GM21381 (cell line): ENCODE measurements around the gene DLG2.

ENCODE experiments used
- ATAC-seq: cut with Tn5 transposase; IDR thresholded peaks from one replicate; pipeline ENCODE4 v1.9.1; 2021; ENCODE audit warnings: mild to moderate bottlenecking, moderate library complexity; ENCODE audit not compliant: unreplicated experiment

DLG2 gene

DNA sequence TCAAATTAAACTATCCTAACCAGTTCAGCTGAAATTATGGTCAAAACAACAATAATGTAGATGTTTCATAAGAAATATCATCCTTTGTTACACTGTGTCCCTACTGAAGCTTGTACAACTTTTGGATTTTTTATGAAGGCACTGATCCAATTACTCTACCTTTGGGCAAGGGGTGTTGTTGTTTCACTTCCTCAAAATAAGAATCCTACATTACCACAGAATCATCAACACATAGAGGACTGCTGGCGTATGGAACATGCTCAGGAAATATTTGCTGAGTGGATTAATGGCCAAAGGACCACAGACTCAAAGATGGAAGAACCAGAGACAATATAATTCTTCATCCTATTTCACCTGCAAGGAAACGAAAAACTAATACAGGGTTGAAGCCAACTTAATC, 1433.4 kb downstream of the DLG2 start:
- no peak for ATAC-seq

DNA sequence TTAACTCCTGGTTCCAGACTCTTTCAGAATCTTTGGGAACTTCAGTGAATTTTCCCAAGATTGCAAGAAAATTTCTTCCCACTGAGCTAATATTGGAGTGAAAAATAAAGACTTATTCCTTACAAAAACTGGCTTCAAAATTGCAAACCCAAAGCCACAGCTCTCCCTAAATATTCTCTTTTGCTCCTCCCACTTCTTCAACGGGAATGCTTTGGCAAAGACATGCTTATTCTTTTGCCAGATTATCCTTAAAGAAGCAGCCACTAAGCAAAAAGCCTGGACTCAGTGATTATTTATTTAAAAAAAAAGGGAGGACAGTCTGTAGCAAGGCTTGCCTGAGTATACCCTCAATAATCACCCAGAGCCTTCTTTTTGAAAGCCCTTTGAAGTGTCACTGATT, 1438.6 kb downstream of the DLG2 start:
- ATAC-seq, result no peak

DNA sequence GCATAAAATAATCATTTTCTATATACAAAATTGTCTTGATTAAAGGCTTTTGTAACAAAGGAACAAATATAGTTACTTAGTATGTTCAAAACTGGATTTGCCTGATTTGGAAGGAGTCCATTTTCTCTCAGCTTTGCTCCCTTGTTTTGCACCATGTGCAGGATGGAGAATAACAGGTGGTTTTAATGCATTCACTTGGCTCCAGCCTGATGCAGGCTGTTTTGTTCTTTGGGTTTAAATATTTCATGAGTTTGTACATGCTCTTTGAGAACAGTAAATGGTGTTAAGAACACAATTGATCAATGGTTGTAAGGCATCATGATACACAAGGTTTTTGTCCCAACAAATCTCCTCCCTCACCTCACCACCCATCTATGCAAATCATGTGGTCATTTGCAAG, 1454.1 kb downstream of the DLG2 start:
- ATAC-seq, result no peak

DNA sequence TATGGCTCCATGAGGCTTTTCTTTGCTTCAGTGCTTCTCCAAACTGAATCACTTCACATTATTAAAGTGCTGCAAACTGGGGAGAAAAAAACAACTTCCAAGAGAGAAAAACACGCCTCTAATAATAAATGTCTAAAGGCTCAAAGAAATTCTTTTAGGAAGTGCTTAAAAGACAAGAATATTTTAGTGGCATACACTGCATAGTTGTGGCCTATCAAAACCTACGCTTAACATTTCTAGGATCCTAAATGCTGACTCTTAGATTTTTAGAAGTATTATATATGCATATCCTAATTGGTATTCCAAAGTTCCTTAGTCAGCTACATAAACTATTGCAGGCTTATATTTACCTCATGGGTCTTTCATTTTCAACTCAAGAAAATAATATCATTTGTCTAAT, 1462.0 kb downstream of the DLG2 start:
- ATAC-seq, result no peak

DNA sequence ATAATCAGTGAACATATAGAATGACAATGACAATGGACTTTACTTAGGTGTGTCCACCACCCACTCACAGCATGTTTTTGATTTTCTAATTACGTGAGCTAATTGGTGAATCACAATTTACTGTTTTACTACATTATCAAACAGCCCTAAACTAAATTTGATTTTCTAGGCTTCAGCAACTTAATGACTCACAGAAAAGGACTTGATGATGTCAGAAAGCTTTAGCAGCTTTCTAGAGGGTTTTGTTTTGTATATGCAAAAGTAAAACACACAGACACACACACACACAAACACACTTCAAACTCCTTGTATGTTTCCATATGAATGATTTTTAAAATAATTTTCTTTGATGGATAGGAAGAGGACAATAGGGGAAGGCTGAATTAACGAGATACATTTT, 1462.4 kb downstream of the DLG2 start:
- no peak for ATAC-seq

DNA sequence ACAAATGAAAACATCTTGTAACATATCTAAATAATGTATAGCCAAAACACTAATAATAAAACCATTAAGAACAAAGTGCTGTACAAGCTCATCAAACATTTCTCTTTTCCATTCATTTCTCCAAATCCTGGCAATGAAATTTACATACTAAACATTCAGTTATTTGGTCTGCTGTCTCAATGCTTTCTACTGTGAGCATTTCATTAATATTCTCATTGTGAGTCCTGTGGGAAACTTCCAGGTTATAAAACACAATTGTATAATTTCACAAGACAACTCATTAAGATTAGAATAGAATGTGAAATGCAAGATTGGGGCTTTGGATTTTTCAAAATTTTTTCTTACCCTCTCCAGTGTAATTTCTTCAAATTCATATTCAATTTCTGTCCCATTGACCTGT, 1464.0 kb downstream of the DLG2 start:
- no peak for ATAC-seq

DNA sequence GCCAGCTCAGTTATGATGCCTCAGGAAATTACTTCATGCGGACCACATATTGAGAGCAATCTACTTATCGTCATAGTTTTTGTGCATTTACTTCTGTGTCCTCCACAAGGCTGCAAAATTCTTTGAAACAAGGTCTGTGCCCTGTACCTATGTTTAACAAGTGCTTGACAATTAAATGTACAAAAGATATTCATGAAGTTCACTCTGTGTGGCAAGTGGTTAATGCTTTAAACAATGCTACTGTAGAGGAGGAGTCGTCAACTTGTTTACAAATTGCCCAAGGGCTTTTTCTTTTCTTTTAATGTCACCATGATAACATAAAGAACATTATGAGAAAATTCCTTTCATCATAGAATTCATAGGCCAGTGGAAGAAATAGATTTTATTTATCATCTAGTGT, 1469.5 kb downstream of the DLG2 start:
- ATAC-seq, result no peak

DNA sequence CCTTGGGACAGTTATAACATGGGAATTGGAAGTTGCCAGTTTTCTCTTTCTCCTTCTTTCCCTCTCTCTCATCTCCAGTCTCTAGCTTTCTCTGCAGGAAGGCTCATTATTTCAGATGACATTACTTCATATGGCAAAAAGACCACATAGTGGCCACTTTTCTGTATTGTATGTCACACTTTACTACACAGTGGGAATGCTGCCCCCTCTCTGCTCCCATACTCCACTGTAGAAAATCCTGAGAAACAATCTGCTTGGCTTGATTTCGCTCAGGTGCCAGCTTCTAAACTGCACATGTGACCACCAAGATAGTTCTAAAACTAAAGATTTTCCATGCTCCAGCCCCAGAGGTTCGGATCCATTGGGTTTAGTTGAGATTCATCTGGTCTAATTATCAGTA, 1480.3 kb downstream of the DLG2 start:
- ATAC-seq, result no peak

DNA sequence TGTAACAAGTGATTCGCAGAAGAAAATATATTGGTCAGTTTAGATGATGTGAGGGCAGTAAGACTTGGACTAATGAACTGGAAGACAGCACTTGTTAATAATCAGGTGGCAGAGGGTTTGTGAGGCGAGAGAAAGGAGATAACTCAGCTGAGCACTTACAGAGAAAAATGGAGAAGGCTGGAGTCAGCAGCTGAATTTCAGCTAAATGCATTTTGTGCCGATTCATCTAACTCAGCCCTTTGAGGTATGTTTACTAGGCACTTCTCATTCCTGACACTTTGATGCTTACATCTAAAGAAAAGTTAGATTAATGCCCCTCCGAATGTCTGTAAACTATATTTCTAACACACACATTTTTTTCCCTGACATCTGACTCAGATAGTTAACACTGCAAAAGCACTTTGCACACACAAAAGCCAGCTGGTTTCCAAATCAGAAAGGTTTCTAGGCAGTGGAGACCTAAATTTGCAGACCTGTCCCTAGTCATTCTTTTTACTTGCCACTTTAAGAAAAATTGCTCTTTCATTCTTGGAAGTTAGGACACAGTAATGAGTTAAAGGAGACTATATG, 1481.4 kb downstream of the DLG2 start:
- ATAC-seq, result no peak

DNA sequence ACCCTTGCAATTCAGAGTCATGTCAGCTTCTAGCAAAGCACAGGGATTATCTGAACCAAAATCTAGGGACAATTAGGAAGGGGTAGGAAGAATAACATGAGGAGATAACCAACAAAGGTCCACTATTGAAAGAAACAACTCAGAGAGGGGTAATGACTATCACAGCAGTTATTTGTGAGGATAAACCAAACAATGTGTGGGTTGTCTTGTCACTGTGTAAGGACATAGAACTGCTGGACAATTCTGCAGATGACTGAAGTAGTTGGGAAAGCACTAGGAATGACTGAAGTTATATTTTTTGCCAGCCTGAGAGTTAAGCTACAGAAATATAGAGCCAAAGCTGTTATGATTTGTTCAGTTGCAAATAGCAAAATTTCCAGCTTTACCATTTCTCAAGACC, 1482.6 kb downstream of the DLG2 start:
- no peak for ATAC-seq

DNA sequence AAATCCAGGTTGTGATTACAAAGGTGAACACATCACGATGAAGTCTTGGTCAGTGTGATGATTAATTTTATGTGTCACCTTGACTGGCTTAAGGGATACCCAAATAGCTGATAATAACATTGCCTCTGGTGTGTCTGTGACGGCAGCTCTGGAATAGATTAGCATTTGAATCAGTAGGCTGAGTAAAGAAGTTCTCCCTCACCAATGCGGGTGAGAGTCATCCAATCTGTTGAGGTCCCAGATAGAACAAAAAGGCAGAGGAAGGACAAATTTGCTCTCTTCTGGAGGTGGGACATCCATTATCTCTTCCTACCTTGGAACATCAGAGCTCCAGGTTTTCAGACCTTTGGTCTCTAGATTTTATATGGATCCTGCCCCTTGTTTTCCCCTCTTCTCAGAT, 1484.7 kb downstream of the DLG2 start:
- no peak for ATAC-seq

DNA sequence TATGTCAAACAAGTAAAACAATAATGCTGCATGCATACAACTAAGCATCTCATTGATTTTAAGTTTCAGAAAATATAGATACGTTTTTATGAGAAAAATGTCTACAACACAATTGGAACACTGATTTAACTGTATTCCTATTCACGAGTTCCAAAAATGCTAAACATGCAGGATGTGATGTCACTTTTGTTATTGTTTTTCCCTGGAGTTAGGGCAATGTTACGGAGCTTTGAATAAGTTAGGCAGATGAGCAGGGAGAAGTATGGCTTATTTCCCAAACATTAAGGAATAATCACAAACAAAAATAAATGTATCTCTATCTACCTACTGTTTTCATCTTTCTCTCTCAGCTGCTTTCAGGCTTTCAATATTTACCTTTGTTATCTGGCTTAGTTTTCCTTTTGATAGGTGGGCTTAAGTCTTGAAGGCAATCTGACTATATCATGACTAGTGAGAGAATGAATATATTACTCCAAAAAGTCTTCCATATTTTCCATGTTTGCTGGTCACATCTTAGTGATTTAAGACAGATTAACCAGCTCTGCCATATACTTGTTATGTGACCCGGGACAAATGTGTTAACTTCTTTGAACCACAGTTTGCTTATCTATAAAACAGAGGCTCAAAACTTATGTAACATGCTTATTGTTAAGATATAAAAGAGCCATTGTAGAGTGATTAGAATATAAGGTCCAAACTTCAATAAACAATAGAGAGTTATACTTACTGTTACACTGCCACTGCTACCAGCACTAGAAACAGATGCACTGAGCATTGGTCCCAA, 1486.6 kb downstream of the DLG2 start:
- ATAC-seq, result no peak

DNA sequence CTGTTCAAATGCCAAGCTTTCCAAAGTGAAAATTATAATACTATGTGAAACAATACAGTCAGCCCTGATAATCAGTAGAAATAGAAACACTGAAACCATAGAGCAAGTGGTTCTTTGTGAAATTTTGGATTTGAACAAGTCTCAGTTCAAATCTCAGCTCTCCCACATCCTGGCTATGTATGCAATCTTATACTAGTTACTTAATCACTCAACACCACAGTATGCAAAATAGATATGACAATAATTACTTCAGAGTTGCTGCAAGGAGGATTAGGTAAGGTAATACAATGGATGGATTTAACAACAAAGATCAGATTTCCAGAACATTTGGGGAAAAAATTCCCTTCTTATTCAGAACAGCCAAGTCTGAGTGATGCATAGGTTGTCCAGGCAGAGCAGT, 1489.2 kb downstream of the DLG2 start:
- no peak for ATAC-seq

DNA sequence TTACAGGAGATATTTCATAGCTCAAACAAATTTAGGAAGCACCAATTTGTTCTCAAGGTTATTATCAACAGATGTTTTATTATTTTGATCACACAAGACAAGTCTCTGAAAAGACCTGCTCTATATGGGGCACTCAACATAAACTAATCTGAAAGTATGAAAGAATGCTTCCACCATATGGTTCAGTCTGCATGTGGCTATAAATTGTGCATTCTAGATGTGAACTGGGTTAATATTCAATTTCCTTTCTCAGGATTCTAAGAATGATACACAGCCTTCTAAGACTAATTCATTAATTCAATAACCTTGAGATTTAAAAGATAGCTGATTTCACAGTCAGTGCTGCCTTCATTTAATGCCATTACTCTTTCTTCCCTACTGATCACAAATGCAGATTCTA, 1489.6 kb downstream of the DLG2 start:
- ATAC-seq, result no peak

DNA sequence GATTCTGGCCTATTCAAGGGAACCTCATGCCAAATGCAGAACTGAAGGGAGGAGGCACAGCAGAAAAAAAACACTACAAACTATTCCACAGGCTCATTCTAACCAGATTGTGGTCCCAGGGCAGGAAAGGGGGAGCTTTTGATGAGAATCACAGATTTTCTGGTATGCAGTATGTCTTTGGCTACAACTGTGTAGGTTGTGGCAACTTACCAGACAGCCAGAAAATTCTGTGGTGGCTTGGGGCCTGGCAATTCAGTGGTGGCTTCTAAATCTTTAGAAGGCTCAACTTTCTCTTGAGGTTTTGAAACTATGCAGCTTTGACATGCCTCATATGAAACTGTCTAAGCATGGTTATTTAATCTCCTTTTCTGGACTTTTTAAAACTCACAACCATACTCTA, 1490.2 kb downstream of the DLG2 start:
- no peak for ATAC-seq

DNA sequence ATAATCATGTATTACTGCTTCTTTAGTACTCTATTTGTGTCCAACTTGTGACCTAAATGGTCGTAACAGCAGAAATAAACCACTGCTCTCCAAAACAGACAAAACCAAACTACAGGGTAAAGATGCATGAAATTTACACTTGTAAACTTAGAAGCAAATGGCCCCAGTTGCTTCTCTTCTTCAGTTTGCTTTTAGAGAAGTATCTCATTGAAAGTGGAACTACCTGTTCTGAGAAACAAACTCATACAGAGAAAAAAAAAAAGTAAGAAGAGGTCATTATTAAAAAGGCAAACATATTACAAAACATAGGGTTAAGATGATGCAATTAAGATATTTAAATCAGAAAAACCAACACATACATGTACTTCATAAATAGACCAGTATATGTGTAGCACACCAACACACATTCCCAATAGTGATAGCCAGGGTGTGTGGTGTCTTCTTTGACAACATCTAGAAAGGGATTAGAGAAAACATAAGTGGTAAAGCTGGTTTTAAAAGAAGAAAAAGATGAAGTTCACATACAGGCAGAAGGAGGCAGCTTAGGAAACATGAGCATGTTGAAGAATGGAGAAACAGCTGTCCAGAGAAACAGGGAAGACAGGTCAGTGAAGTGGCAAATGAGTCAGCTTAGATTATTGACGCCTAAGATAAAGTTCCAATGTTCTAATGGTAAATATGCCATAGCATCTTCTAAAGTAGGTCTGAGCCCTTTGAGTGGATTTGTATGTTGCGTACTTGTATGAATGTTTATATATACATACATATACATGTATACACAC, 1496.3 kb downstream of the DLG2 start:
- ATAC-seq, result no peak

DNA sequence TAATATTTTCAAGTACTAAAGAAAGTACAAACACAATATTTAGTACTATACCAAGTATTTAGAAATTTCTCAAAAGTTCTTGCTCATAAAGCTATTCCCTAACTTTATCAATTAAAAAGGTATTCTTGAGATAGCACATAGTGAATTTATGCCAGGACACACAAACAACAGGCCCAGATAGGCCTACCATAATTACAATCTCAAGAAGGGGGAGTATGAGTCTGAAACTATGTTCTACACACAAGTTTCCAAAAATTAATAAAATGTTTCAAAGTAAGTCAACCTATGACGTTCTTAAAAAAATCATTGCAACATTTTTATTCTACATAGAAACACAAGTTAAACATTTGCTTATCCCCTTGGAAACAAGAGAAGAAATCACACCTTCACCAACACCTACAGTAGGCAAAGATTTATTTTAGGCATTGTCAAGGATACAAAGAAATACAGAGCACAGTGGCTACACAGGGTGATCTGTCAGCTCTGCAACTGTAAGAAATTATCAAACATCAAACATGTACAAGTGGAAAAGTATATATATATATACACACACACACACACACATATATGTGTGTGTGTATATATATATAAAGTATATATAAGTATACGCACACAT, 1497.1 kb downstream of the DLG2 start:
- no peak for ATAC-seq

DNA sequence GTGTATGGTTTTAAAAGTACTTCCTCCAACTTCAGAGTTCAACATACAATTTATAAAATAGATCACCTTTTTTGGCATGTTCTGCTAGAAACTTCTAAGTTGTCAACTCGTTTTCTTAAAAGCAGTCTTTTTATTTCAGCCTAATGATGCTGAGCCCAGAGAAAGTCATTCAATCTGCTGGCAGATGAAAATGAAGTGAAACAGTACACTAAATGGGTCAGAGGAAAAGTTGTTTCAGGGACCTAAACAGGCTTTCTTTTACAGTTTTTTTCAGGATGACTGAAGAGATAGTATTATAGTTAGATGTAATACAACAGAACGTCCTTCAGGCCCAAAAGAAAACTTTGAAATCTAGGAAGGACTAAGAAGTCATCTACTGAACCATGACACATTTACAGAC, 1498.3 kb downstream of the DLG2 start:
- no peak for ATAC-seq

DNA sequence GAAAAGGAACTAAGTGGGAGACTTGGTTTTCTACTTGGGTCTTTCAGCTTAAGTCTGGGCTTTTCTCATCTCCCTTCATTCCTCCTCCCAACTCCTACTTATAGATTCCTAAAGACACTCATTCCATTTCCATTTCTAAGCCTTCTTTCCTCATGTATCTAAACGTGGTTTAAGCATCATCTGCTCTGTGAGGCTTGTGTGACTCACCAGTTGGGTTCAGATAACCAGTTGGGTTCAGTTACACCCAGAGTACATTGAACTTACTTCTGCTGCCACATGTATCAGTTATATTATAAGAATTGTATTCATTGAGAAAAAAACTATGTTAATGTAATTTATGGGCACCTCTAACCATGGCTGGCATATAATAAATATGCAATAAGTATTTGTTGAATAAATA, 1509.8 kb downstream of the DLG2 start:
- ATAC-seq, result no peak

DNA sequence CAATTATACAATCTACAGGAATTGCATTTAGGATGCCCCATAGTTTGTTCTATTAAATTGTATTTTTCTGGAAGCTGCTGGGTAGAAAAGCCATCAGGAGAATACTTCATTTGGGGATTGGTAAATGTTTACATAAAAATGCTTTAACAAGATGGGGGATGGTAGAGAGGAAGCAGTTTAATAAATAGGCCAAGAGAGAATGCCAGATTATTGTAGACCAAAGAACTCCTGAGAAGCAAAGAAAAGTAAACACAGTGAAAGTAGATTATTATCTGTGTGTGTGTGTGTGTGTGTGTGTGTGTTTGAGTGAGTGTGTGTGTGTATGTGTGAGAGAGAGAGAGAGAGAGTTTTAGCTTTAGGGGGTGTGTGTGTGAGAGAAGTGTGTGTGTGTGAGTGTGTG, 1520.6 kb downstream of the DLG2 start:
- ATAC-seq, result no peak

DNA sequence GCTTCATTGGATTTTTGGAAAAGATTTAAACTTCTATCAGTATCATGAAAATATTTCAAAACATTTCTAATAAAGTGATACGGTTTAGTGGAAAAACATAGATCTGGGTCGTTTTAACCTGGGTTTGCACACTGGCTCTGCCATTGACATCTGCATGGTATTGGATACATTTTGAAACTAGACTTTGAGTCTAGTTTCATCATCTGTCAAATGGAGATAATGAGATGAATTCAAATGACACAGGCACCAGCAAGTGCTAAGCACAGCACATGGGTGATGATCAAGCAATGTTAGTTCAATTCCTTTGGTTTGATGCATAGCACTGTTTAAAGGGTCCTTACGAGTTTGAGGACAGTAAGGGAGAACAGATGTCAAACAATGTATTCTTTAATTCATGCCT, 1522.0 kb downstream of the DLG2 start:
- no peak for ATAC-seq

DNA sequence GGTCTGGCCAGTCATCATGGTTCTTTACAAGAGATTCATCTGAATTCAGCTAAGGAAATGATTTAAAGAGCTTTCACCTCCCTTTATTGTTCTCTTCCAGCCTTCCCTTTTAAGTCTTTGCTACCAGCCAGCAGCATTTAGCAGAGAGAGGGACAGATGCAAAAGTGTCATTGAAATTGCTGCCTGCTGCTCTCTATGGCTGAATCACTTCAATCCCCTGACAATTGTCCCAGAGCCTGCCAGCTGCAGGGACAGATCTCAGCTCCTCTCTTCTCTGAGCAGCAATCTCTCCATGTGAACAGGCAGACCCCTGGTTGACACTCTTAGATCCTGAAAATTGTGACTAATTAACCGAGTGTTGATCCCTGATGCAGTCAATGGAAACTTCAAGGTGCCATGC, 1524.0 kb downstream of the DLG2 start:
- ATAC-seq, result no peak
